ENCODE data around the gene MTRR. TPM values are rescaled to one million over a fixed set of nuclear protein-coding genes. Genes with fewer than 3 reads are reported as not detected.

MTRR gene
- total RNA-seq, 1 donor from 2014 or later, result 32.4 TPM

DNA sequence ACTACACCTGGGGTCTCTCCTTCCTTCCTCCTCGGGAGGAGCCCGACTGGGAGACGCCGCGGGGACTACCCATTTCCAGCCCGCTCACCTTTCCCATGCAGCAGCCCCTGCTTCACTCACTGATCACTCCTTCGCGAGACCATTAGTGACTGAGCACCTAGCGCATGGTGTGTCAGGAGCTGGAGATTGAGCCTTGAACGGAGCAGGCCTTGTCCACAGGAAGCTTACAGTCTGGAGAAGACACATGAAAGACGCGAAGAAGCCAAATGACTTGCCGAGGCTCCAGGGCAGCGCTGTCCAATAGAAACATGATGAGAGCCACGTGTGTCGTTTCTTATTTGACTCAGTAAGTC, 17.7 kb upstream of the MTRR start:
- Histone ChIP-seq H3K27ac (replicated peaks) (no peak overlapping the region), H3K36me3 (no peaks in the 10 kb centered on the region), H3K9me3 (replicated peaks) (no peaks in the 10 kb centered on the region), H3K4me3 (peak overlapping the region; percentile 67), H3K27me3 (ENCODE audit: low read depth) (peaks cover 54% of the 10 kb centered on the region), H3K4me1 (peaks cover 16% of the 10 kb centered on the region)
- TF ChIP-seq, protein P1, sequence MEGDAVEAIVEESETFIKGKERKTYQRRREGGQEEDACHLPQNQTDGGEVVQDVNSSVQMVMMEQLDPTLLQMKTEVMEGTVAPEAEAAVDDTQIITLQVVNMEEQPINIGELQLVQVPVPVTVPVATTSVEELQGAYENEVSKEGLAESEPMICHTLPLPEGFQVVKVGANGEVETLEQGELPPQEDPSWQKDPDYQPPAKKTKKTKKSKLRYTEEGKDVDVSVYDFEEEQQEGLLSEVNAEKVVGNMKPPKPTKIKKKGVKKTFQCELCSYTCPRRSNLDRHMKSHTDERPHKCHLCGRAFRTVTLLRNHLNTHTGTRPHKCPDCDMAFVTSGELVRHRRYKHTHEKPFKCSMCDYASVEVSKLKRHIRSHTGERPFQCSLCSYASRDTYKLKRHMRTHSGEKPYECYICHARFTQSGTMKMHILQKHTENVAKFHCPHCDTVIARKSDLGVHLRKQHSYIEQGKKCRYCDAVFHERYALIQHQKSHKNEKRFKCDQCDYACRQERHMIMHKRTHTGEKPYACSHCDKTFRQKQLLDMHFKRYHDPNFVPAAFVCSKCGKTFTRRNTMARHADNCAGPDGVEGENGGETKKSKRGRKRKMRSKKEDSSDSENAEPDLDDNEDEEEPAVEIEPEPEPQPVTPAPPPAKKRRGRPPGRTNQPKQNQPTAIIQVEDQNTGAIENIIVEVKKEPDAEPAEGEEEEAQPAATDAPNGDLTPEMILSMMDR (IDR thresholded peaks at IDR 0.05; ENCODE audit: borderline replicate concordance), result no peak
- intact Hi-C loops (cut with micrococcal nuclease), result no loop called here
- no peak for DNase-seq

DNA sequence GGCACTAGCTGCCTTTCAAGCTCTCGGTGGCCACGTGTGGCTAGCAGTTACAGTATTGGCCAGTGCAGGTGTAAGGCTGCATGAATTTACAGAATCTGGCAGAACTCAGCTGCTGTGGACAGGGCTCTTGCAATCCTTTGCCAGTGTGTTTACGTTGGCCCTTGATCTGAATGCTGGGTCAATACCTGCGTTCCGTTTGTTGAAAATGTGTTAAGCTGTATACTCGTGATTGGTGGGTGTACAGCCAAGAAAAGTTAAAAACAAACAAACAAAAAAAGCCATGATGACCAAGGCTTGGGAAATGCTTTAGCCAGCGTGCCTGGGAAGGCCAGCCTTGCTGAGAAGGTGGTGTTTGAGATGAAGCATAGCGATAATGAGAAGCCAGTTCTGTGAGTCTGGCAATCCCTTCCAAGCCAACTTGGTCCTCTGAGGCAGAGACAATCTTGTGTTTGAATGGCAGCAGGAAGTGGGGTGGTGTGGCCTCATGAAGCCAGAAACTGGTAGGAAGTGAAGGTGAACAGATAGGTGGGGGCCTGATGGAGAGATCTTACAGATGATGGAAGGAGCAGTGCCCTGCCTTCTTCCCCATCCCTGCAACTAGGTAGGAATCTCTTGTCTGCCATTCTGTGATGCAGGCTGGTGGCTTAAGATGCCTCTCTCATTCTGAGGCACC, 17.2 kb upstream of the MTRR start:
- Histone ChIP-seq H3K27me3 (ENCODE audit: low read depth) (peaks cover 49% of the 10 kb centered on the region), H3K9me3 (replicated peaks) (no peaks in the 10 kb centered on the region), H3K27ac (replicated peaks) (no peak overlapping the region), H3K4me1 (peaks cover 16% of the 10 kb centered on the region), H3K4me3 (no peak overlapping the region), H3K36me3 (no peaks in the 10 kb centered on the region)
- intact Hi-C loops (cut with micrococcal nuclease), result no loop called here
- DNase-seq, result no peak
- TF ChIP-seq, protein P1 (IDR thresholded peaks at IDR 0.05; ENCODE audit: borderline replicate concordance), result no peak

DNA sequence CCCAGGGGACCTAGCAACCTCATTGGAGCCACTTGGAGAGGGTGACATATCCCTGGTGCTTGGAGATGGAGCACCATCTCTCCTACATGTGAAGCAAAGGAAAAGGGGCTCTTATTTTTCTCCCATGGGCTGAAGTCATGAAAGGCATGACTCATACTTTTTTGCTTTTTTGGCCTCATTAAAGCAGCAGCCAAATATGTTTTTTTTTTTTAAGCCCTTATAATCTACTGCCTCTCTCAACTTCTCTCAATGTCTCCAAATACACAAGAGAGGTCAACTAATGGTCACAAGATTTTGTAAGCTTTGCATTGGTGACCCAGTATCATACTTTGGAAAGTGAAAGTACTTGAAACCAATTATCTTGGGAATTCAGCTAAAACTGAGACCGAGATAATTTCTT, 16.4 kb upstream of the MTRR start:
- H3K4me1 ChIP-seq, result peaks cover 16% of the 10 kb centered on the region
- H3K4me3 ChIP-seq, result no peak overlapping the region
- no peak overlapping the region for H3K27ac ChIP-seq (replicated peaks)
- DNase-seq, result no peak
- H3K36me3 ChIP-seq, result no peaks in the 10 kb centered on the region
- TF ChIP-seq, protein P1 (IDR thresholded peaks at IDR 0.05; ENCODE audit: borderline replicate concordance), result no peak
- intact Hi-C loops (cut with micrococcal nuclease), result no loop called here
- H3K27me3 ChIP-seq (ENCODE audit: low read depth), result peaks cover 41% of the 10 kb centered on the region
- H3K9me3 ChIP-seq (replicated peaks), result no peaks in the 10 kb centered on the region

DNA sequence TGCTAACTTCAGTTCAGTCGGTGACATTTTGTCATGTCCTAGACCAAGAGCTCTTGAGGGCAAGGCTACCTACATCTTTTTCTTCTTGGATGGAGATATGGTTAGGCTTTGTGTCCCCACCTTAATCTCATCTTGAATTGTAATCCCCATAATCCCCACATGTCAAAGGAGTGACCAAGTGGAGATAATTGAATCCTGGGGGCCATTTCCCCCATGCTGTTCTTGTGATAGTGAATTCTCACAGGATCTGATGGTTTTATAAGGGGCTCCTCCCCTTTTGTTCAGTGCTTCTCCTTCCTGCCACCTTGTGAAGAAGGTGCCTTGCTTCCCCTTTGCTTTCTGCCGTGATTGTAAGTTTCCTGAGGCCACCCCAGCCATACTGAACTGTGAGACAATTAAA, 16.0 kb upstream of the MTRR start:
- H3K27ac ChIP-seq (replicated peaks), result no peak overlapping the region
- no peaks in the 10 kb centered on the region for H3K9me3 ChIP-seq (replicated peaks)
- no peak for DNase-seq
- peaks cover 36% of the 10 kb centered on the region for H3K27me3 ChIP-seq (ENCODE audit: low read depth)
- H3K4me3 ChIP-seq, result no peak overlapping the region
- H3K4me1 ChIP-seq, result peaks cover 16% of the 10 kb centered on the region
- no peaks in the 10 kb centered on the region for H3K36me3 ChIP-seq
- TF ChIP-seq, protein P1 (IDR thresholded peaks at IDR 0.05; ENCODE audit: borderline replicate concordance), result no peak
- intact Hi-C loops (cut with micrococcal nuclease), result no loop called here

GRCh38 chr5:7855611-7856010, 13.3 kb upstream of the MTRR start:
- TF ChIP-seq, protein P1 (IDR thresholded peaks at IDR 0.05; ENCODE audit: borderline replicate concordance), result no peak
- no peaks in the 10 kb centered on the region for H3K9me3 ChIP-seq (replicated peaks)
- H3K36me3 ChIP-seq, result peaks cover 23% of the 10 kb centered on the region
- H3K27ac ChIP-seq (replicated peaks), result no peak overlapping the region
- no peak overlapping the region for H3K4me3 ChIP-seq
- intact Hi-C loops (cut with micrococcal nuclease), result no loop called here
- no peak for DNase-seq
- H3K4me1 ChIP-seq, result peaks cover 5% of the 10 kb centered on the region
- peaks cover 10% of the 10 kb centered on the region for H3K27me3 ChIP-seq (ENCODE audit: low read depth)
